ENCODE data around the gene CCS. TPM values are rescaled to one million over a fixed set of nuclear protein-coding genes. Genes with fewer than 3 reads are reported as not detected.

Gene CCS
- total RNA-seq, 2 donors from 2014 or later: 26.5 to 33.9 TPM

DNA sequence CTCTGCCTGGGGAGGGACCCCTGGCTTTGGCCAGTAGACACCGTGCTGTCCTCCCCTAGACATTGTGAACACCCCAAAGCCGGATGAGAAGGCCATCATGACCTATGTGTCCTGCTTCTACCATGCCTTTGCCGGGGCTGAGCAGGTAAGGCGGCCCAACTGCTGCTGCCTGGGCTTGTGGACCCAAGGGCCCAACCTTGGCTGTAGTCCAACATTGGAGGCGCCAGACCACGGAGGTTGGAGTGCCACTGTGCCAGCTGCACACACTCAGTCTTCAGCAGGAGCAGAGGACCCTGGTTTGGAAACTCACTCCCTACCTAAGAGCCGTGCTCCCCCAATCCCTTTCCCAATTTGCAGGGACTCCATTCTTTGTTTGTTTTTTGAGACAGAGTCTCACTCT is 36.9 kb upstream of the CCS start:
- no peaks in the 10 kb centered on the region for H3K36me3 ChIP-seq (replicated peaks in 1 of 2; ENCODE audit: insufficient read depth in 1 of 2, low read depth in 2 of 2)
- no peak for TF ChIP-seq POLR2A (IDR thresholded peaks at IDR 0.05)
- TF ChIP-seq, protein P1, sequence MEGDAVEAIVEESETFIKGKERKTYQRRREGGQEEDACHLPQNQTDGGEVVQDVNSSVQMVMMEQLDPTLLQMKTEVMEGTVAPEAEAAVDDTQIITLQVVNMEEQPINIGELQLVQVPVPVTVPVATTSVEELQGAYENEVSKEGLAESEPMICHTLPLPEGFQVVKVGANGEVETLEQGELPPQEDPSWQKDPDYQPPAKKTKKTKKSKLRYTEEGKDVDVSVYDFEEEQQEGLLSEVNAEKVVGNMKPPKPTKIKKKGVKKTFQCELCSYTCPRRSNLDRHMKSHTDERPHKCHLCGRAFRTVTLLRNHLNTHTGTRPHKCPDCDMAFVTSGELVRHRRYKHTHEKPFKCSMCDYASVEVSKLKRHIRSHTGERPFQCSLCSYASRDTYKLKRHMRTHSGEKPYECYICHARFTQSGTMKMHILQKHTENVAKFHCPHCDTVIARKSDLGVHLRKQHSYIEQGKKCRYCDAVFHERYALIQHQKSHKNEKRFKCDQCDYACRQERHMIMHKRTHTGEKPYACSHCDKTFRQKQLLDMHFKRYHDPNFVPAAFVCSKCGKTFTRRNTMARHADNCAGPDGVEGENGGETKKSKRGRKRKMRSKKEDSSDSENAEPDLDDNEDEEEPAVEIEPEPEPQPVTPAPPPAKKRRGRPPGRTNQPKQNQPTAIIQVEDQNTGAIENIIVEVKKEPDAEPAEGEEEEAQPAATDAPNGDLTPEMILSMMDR (IDR thresholded peaks at IDR 0.05): no peak
- DNase-seq (no peak), ATAC-seq (no peak)
- intact Hi-C loops (cut with DNase I): no loop called here
- no peaks in the 10 kb centered on the region for H3K9me3 ChIP-seq
- H3K4me3 ChIP-seq: no peak overlapping the region
- no peak overlapping the region for H3K27ac ChIP-seq
- no peaks in the 10 kb centered on the region for H3K27me3 ChIP-seq
- peaks cover 9% of the 10 kb centered on the region for H3K4me1 ChIP-seq
- 68 to 75% methylated on average over 5 to 7 of the region's 7 CpGs for WGBS, 2 donors

DNA sequence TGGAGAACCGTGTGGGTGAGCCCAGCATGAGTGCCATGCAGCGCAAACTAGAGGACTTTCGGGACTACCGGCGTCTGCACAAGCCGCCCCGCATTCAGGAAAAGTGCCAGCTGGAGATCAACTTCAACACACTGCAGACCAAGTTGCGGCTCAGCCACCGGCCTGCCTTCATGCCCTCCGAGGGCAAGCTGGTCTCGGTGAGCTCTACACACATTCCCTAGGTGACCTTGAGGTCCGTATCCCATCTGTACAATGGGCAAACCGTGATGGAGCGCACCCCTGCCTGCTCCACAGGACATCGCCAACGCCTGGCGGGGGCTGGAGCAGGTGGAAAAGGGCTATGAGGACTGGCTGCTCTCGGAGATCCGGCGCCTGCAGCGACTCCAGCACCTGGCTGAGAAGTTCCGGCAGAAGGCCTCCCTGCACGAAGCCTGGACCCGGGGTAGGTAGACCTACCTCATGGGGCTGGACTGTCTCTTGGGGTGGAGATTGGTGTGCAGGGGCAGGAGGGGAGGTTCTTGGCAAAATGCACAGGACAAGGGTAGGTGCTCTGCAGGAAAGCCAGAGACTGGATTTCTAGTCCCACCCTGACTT is 35.2 kb upstream of the CCS start:
- intact Hi-C loops (cut with DNase I): no loop called here
- TF ChIP-seq POLR2A (IDR thresholded peaks at IDR 0.05): no peak
- TF ChIP-seq, protein P1 (IDR thresholded peaks at IDR 0.05): no peak
- H3K36me3 ChIP-seq (replicated peaks in 1 of 2; ENCODE audit: insufficient read depth in 1 of 2, low read depth in 2 of 2): no peaks in the 10 kb centered on the region
- WGBS, 2 donors: 83 to 100% methylated on average over 1 to 18 of the region's 24 CpGs
- no peak for ATAC-seq
- peaks cover 9% of the 10 kb centered on the region for H3K4me1 ChIP-seq
- H3K27ac ChIP-seq: no peak overlapping the region
- no peak for DNase-seq
- H3K4me3 ChIP-seq: no peak overlapping the region
- H3K27me3 ChIP-seq: no peaks in the 10 kb centered on the region
- H3K9me3 ChIP-seq: no peaks in the 10 kb centered on the region

DNA sequence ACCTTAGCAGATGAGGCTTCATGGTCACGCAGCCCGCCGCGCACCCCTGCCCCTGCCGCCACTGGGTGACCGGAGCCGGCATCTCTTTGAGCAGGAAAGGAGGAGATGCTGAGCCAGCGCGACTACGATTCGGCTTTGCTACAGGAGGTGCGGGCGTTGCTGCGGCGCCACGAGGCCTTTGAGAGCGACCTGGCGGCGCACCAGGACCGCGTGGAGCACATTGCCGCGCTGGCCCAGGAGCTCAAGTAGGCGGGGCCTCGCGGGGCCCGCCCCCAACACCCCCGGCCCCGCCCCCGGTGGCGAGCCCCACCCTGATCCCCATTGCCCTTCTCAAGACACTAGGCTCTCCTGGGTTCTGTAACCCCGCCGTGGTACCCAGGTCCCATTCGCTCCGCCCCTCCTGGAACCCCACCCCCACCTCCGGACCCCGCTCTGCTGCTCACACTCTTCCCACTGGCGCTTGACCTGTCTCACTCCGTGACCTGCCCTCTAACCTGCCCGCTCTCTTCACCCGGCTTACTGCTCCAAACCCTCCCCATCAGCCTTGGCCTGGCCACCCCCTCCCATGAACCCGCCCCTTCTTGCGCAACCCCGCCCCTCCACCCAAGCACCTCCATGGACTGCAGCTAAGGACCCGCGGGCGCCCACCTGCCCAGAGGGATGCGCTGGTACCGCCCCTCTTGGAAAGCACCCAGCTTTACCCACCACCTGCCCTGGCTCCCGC is 33.7 kb upstream of the CCS start:
- ATAC-seq (peak; percentile 21), DNase-seq (peak; percentile 28 to 69 (median 46))
- H3K27me3 ChIP-seq: no peaks in the 10 kb centered on the region
- H3K4me3 ChIP-seq: no peak overlapping the region
- H3K9me3 ChIP-seq: no peaks in the 10 kb centered on the region
- no peak overlapping the region for H3K27ac ChIP-seq
- WGBS, 2 donors: 7 to 15% methylated on average over 10 to 40 of the region's 50 CpGs
- H3K36me3 ChIP-seq (replicated peaks in 1 of 2; ENCODE audit: insufficient read depth in 1 of 2, low read depth in 2 of 2): no peaks in the 10 kb centered on the region
- intact Hi-C loops (cut with DNase I): no loop called here
- peaks cover 9% of the 10 kb centered on the region for H3K4me1 ChIP-seq
- no peak for TF ChIP-seq POLR2A (IDR thresholded peaks at IDR 0.05)
- TF ChIP-seq, protein P1 (IDR thresholded peaks at IDR 0.05): no peak

DNA sequence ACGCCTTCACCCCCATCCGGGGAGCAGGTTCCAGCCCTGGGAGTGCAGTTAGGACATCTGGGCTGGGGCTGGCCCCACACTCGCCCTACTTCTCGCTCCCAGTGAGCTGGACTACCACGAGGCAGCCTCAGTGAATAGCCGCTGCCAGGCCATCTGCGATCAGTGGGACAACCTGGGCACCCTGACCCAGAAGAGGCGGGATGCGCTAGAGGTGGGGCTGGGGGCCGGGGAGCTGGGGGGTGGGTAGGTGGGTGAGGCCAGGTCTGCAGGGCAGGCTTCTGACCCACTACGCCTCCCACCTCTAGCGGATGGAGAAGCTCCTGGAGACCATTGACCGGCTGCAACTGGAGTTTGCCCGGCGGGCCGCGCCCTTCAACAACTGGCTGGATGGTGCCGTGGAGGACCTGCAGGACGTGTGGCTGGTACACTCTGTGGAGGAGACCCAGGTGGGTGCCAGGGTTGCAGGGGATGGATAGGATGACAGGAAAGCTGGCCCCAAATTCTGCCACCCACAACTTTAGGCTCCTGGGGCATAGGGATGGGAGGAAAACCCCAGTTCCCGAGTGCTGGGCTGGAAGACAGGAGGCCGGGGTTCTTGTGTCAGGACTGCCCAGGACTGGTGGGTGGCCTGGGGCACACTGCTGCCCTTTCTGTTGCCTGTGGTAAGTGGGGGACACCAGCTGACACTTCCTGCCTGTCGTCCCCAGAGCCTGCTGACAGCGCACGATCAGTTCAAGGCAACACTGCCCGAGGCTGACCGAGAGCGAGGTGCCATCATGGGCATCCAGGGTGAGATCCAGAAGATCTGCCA is 32.9 kb upstream of the CCS start:
- no peak overlapping the region for H3K4me3 ChIP-seq
- ATAC-seq: no peak
- intact Hi-C loops (cut with DNase I): no loop called here
- no peak for DNase-seq
- H3K36me3 ChIP-seq (replicated peaks in 1 of 2; ENCODE audit: insufficient read depth in 1 of 2, low read depth in 2 of 2): no peaks in the 10 kb centered on the region
- TF ChIP-seq, protein P1 (IDR thresholded peaks at IDR 0.05): no peak
- TF ChIP-seq POLR2A (IDR thresholded peaks at IDR 0.05): no peak
- no peaks in the 10 kb centered on the region for H3K27me3 ChIP-seq
- 73% methylated on average over 27 of the region's 27 CpGs; no CpG with 5 or more reads in 1 of the 2 donors for WGBS, 2 donors
- no peak overlapping the region for H3K27ac ChIP-seq
- H3K4me1 ChIP-seq: peaks cover 9% of the 10 kb centered on the region
- H3K9me3 ChIP-seq: no peaks in the 10 kb centered on the region

All from body of pancreas (tissue), 4 donors.